ENCODE data around the gene UPF1.

Gene UPF1

DNA sequence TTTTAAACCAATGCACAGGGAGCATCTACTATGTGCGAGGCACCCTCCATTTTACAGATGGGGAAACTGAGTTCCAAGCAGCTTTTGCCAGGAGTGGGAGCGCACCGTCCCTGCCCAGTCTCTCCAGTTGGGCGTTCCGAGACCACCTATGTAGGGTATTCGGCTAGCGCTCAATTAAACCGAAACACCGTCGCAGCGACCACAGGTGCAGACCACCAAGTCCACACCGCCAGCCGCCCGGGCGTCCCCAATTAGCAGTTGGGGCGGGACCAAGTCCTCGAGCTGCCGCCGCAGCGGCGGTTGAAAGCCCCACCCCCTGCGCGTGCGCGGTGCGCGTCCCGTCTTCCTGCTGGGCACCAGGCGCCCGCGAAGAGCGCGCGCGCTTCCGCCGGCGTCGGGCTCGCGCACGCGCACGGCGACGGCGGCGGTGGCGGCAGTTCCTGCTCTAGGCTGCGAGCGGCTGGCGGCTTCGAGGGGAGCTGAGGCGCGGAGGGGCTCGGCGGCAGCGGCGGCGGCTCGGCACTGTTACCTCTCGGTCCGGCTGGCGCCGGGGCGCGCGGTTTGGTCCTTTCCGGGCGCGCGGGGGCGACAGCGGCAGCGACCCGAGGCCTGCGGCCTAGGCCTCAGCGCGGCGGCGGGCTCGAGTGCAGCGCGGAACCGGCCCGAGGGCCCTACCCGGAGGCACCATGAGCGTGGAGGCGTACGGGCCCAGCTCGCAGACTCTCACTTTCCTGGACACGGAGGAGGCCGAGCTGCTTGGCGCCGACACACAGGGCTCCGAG lies at the start of gene UPF1:
Gene UPF1, plus strand, starts transcription at position 436 of the 782 bp plus-strand sequence. Its CDS starts 251 bp downstream, at position 687.
- peak; percentile 97 for DNase-seq (ENCODE audit: low spot score)

- DNase-seq (ENCODE audit: low spot score) = no peak
These were observed 49.1 kb upstream of the UPF1 start for GRCh38 chr19:18782559-18783225.

DNA sequence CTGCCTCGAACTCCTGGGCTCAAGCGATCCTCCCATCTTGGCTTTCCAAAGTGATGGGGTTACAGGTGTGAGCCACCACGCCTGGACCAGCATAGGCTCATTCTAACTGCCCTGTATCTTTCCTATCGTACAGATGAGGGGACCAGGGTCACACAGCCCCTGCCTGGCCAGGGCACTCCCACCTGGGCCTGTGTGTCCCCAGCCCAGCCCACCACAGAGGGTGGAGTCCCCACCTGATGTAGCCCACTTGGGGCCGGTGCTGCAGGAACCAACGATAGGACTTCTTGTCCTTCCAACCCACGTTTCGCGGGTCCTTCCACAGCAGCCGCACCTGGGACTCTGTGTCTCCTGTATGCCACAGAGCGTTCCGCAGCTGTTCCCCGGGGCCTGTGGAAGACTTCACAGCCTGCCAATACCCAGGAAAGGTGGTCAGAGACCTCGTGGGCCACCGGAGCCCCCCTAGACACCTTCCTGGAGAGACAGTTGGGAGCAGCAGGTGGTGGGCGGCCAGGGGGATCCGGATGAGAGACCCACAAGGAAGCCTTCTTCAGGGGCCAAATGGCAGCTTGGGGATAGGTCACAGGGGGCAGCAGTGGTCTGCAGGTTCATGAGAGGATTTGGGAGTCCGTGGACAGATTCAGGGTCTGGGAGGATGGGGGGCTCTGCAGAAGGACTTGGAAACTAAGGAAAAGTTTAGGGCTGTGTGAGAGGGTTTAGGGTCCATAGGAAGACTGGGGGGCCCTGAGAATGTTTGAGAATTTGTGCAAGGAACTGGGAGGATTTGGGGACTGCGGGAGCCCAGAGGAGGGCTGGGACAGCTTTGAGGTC lies 47.6 kb upstream of the UPF1 start:
- no peak for DNase-seq (ENCODE audit: low spot score)

DNA sequence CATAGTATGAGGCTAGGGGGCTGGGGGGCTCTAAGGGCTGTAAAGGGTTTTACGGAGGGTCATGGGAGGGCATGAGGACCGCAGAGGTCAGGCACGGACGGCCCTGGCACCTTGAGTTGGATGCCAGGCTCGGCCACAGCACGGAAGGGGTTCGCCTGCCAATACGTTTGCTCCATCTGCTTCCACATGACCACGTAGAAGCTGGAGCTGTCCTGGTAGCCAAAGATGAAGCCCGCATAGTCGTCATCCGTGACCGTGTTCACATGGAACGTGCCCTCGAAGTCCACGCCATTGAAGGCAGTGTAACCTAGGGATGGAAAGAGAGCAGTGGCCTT lies 47.0 kb upstream of the UPF1 start:
- no peak for DNase-seq (ENCODE audit: low spot score)

- DNase-seq (ENCODE audit: low spot score) = peak; percentile 31
These were observed 46.3 kb upstream of the UPF1 start for GRCh38 chr19:18785179-18786124.

DNA sequence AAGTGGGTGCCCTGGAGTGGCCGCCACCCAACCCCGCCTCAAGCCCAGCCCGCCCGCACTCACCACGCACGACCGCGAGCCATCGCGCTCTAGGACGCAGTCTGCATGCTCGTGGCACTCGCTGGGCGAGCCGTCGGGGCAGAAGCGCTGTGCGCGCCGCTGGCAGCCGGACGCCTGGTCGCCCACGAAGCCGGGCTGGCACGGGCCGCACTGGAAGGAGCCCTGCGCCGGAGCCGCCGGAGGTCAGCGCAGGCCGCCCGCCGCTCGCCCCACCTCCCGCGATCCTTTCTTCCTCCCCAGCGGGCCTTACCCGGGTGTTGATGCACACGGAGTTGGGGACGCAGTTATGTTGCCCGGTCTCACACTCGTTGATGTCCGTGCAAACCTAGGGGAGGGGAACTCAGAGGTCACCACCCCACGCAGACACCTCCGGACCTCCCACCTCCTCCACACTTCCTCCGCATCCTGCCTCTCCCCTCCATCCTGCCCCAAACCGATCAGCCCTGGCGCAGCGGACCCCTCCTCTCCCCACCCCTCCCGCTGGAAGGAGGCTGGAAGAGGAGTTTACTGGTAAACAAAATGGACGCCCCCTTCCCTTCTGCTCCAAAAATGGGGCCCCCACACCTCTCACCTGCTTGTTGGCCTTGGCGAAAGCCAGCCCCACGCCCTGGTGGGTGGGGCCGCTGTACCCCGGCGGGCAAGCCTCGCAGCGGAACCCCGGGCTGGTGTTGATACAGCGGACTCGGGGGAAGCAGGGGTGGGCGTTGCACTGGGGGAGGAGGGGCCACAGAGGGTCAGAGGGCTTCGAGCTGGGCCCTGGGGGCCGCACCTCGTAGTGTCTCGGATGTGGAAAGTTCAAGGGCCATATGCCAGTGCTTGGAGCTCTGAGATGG lies 43.0 kb upstream of the UPF1 start:
- no peak for DNase-seq (ENCODE audit: low spot score)

DNA sequence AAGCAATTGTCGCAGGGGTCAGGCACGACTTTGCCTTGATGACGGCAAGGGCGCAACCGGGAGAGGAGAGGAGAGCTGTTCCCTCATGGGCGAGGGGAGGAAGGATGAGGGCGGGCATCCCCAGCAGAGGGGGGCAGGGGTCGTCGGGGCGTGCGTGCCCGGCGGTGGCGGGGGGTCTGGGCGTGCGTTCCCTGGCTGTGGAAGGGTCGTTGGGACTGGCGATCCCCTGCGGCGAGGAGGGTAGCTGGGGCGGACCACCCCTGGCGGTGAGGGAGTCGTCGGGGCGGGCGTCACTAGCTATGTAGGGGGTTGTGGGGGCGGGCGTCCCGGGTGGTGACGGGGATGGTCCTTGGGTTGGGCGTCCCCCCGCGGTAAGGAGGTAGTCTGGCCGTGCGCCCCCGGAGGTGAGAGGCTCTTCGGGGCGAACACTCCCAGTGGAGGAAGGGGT lies 42.3 kb upstream of the UPF1 start:
- no peak for DNase-seq (ENCODE audit: low spot score)

GRCh38 chr19:18789883-18790565 lies 41.7 kb upstream of the UPF1 start:
- no peak for DNase-seq (ENCODE audit: low spot score)

DNA sequence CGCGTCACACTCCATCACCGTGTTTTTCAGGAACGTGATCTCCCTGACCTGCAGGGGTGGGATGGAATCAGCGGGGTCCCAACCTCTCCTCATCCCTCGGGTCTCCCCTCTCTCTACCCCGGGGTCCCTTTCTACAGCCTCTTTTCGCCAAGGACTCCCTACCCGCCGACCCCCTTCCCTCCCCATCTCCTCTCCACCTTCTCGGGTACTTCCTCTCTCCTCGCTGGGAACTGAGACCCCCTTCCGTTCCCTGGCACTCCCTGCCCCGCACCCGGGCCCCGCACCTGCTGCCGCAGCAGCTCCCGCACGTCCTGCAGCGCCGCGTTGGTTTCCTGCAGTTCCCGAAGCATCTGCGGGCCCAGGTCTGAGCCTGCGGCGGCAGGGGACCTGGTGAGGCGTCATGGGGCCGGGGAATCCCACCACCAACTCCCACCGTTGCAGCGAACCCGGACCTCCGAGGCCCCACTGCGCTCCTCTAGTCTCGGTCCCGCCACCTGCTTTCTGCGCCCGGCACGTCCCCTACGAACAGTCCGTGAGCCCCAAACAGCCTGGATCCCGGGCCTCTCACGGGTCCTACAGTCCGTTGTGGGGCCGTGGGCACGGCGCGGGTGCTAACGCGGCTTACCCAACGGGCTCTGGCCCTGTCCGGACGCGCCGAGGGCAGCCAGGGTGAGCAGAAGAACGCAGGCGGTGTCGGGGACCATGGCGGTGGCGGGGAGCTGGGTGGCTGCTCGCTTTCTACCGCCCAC lies 41.0 kb upstream of the UPF1 start, which contains the start of gene COMP:
Gene COMP, minus strand, starts transcription at position 740 of the 749 bp plus-strand sequence. Its CDS starts 36 bp downstream, at position 704.
- DNase-seq (ENCODE audit: low spot score) = no peak

DNA sequence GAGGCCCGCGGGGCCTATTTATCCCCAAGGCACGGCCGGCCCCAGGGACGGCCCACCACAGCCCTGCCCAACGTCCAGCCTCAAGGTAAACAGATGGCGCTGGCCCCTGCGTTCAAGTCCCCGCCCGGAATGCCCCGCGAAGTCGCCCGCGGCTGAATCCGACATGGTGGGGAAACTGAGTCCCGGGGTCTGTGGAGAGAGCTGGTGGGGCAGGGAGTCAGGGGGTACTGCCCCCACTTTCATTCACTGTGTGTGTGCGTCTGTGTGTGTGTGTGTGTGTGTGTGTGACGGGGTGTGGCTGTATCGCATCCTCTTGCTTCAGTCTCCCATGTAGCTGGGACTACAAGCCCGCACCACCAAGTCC lies 40.5 kb upstream of the UPF1 start:
- DNase-seq (ENCODE audit: low spot score) = no peak

DNA sequence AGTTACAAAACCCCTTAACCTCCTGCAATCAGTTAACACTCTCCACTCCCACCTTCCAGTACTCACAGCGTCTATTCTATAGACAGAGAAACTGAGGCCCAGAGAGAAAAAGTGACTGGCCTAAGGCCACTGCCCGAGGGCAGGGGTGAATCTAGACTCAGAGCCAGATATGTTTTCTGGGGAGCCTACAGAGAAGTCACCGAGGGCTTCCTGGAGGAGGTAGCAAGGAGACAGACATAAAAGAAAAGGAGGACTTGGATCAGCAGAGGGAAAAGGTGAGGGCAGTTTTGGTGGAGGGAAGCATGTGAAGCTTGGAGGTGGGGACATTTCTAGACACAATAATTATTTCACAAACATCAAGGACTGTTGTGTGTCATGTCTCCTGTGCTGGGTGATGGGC lies 39.1 kb upstream of the UPF1 start:
- no peak for DNase-seq (ENCODE audit: low spot score)

GRCh38 chr19:18793144-18794028 lies 38.4 kb upstream of the UPF1 start:
- no peak for DNase-seq (ENCODE audit: low spot score)

- DNase-seq (ENCODE audit: low spot score) = no peak
These were observed 37.8 kb upstream of the UPF1 start for GRCh38 chr19:18794029-18794313.

GRCh38 chr19:18794692-18795091 lies 37.1 kb upstream of the UPF1 start:
- DNase-seq (ENCODE audit: low spot score) = no peak

- no peak for DNase-seq (ENCODE audit: low spot score)
These were observed 36.2 kb upstream of the UPF1 start for GRCh38 chr19:18795540-18795939.

DNA sequence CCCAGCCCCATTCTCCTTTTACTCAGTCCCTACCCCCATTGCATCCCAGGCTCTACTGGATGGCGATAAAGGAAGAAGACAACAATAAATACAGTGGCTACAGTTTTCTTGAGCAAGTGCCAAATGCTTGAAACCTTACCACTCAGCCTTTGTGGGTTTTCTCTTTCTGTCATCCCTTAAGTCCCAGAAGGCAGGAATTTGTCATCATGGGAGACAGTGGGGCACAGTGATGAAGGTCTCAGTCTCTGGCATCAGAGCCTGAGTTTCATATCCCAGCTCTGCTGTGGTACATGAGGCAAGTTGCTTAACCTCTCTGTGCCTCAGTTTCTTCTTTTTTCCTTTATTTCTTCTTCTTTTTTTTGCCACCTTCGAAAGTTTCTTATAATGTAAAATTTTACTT lies 35.5 kb upstream of the UPF1 start:
- no peak for DNase-seq (ENCODE audit: low spot score)

- DNase-seq (ENCODE audit: low spot score) = no peak
These were observed 33.1 kb upstream of the UPF1 start for GRCh38 chr19:18798384-18799352.
